ENCODE measurements around the gene NHSL1. TPM values are rescaled to one million over a fixed set of nuclear protein-coding genes. Genes with fewer than 3 reads are reported as not detected.

The NHSL1 gene
- total and polyA plus RNA-seq, 2 of the 8 experiments (the other 6 are each of a cell fraction or from before 2014, with no cell fraction given) = 7.2 to 32.4 TPM

- TF ChIP-seq PHF8 (conservative IDR thresholded peaks at IDR 0.05; ENCODE audit: low read depth, low read length) = no peak
Measured at GRCh38 chr6:138417493-138418117, 81.7 kb downstream of the NHSL1 start (continued).
